GM23338 (cell line): ENCODE measurements around the gene TRAPPC3L. TPM values are rescaled to one million over a fixed set of nuclear protein-coding genes. Genes with fewer than 3 reads are reported as not detected.

Source experiments
- ATAC-seq: fragments of 200-7000 bp; cut with Tn5 transposase; 3 replicates; pipeline ENCODE4 v1.9.1; 2020
- DNase-seq: peaks from one replicate; pipeline ENCODE4 v3.0.0-alpha.2; 2015; ENCODE audit warnings: low spot score
- H2AFZ ChIP-seq: fragments of 200-600 bp; sonication (generic); 2 replicates; pipeline ENCODE4 v1.8.0; 2016; ENCODE audit warnings: antibody characterized with exemption, mild to moderate bottlenecking, moderate library complexity
- H3F3A ChIP-seq: fragments of 200-600 bp; sonication (generic); replicated peaks from 2 replicates; pipeline ENCODE4 v1.8.0; 2017; ENCODE audit warnings: antibody characterized with exemption, mixed run types, low read depth
- H3K27ac ChIP-seq: fragments of 200-600 bp; sonication (generic); 2 replicates; pipeline ENCODE4 v1.6.1; 2016; ENCODE audit warnings: low read depth
- H3K27me3 ChIP-seq: fragments of 200-600 bp; sonication (generic); 2 replicates; pipeline ENCODE4 v1.8.0; 2016; ENCODE audit warnings: mild to moderate bottlenecking, mixed run types, moderate library complexity; ENCODE audit not compliant: insufficient read depth
- H3K36me3 ChIP-seq: fragments of 200-600 bp; sonication (generic); 2 replicates; pipeline ENCODE4 v1.8.0; 2016; ENCODE audit warnings: mild to moderate bottlenecking; ENCODE audit not compliant: insufficient read depth
- H3K4me1 ChIP-seq: fragments of 200-600 bp; sonication (generic); 2 replicates; pipeline ENCODE4 v1.8.0; 2016; ENCODE audit warnings: mild to moderate bottlenecking, moderate library complexity; ENCODE audit not compliant: insufficient read depth
- H3K4me2 ChIP-seq: fragments of 200-600 bp; sonication (generic); 2 replicates; pipeline ENCODE4 v1.7.1; 2017; ENCODE audit warnings: mixed run types
- H3K4me3 ChIP-seq: fragments of 200-600 bp; sonication (generic); 2 replicates; pipeline ENCODE4 v1.6.1; 2016; ENCODE audit warnings: mixed run types
- H3K79me2 ChIP-seq: fragments of 200-600 bp; sonication (generic); replicated peaks from 2 replicates; pipeline ENCODE4 v1.8.0; 2017; ENCODE audit warnings: mild to moderate bottlenecking; ENCODE audit not compliant: insufficient read depth
- H3K9me2 ChIP-seq: fragments of 200-600 bp; sonication (generic); 2 replicates; pipeline ENCODE4 v1.8.0; 2017; ENCODE audit not compliant: insufficient read depth
- H4K20me1 ChIP-seq: fragments of 200-600 bp; sonication (generic); replicated peaks from 2 replicates; pipeline ENCODE4 v1.8.0; 2017; ENCODE audit warnings: mild to moderate bottlenecking; ENCODE audit not compliant: insufficient read depth
- H3K27ac Mint-ChIP-seq: 2 replicates; pipeline ENCODE4 v1.8.0; 2020; ENCODE audit warnings: inconsistent platforms, mild to moderate bottlenecking, moderate library complexity, mixed read lengths
- H3K27me3 Mint-ChIP-seq: 3 replicates; pipeline ENCODE4 v1.8.0; 2022; ENCODE audit warnings: low read depth, mild to moderate bottlenecking, moderate library complexity, mixed read lengths, inconsistent platforms; ENCODE audit not compliant: insufficient read depth, poor library complexity
- H3K36me3 Mint-ChIP-seq: 3 replicates; pipeline ENCODE4 v1.8.0; 2021; ENCODE audit warnings: low read depth, mild to moderate bottlenecking, inconsistent platforms, moderate library complexity, mixed read lengths
- H3K4me1 Mint-ChIP-seq: 3 replicates; pipeline ENCODE4 v1.8.0; 2020; ENCODE audit warnings: mild to moderate bottlenecking, inconsistent platforms, mixed read lengths
- H3K4me3 Mint-ChIP-seq: 3 replicates; pipeline ENCODE4 v1.8.0; 2021; ENCODE audit warnings: moderate library complexity, mild to moderate bottlenecking, inconsistent platforms, mixed read lengths
- H3K9me3 Mint-ChIP-seq: 3 replicates; pipeline ENCODE4 v1.8.0; 2020; ENCODE audit warnings: moderate library complexity, mild to moderate bottlenecking, inconsistent platforms, mixed read lengths
- CREB1 ChIP-seq: fragments of 250-450 bp; sonication (Bioruptor Pico); IDR thresholded peaks from 2 replicates; pipeline ENCODE4 v1.5.0; 2020; ENCODE audit warnings: low read depth, mild to moderate bottlenecking, moderate library complexity
- EZH2phosphoT487 ChIP-seq: fragments of 200-600 bp; sonication (generic); IDR thresholded peaks from one replicate; pipeline ENCODE4 v1.8.1; 2018; ENCODE audit warnings: antibody characterized with exemption; ENCODE audit not compliant: unreplicated experiment
- REST ChIP-seq: IDR thresholded peaks from one replicate; pipeline ENCODE4 v1.6.1; 2018; ENCODE audit warnings: antibody characterized with exemption; ENCODE audit not compliant: unreplicated experiment
- STAT1 ChIP-seq: IDR thresholded peaks from one replicate; pipeline ENCODE4 v1.6.1; 2016; ENCODE audit warnings: antibody characterized with exemption; ENCODE audit not compliant: unreplicated experiment
- ZNF114 ChIP-seq: fragments of 250-450 bp; sonication (Bioruptor Pico); IDR thresholded peaks from 2 replicates; pipeline ENCODE4 v1.5.0; 2020; ENCODE audit warnings: mild to moderate bottlenecking, moderate library complexity
- polyA plus RNA-seq: library from polyadenylated mRNA; unstranded; fragments of >200 nt; fragmentation: Nextera tagmentation; extraction: Ambion mirVana; gene quantifications from 2 replicates; pipeline ENCODE4 v1.2.1, GENCODE V29; 2016
- total RNA-seq: library from RNA; depleted of rRNA; stranded (reverse); fragments of >200 nt; shearing (Covaris generic); gene quantifications from 2 replicates; pipeline ENCODE4 v1.2.3, GENCODE V29; 2014
- TF ChIP-seq, protein P1 (sequence below): fragments of 250-450 bp; sonication (Bioruptor Pico); IDR thresholded peaks from 2 replicates; pipeline ENCODE4 v1.5.0; 2020; ENCODE audit warnings: mild to moderate bottlenecking, moderate library complexity
- TF ChIP-seq, protein P2 (sequence below), 2 experiments: fragments of 200-600 bp in 1 of 2; sonication (generic) in 1 of 2; conservative IDR thresholded peaks; 2 replicates each; pipeline versions ENCODE4 v1.5.1 to v1.6.1; 2016 to 2017; ENCODE audit warnings: antibody characterized with exemption in 2 of 2, low read depth in 2 of 2, mild to moderate bottlenecking in 2 of 2, moderate library complexity in 1 of 2

The TRAPPC3L gene
- total and polyA plus RNA-seq, 2 experiments from 2014 or later = not detected

GRCh38 chr6:116556814-116557415 is 11.4 kb upstream of the TRAPPC3L start (continued):
- TF ChIP-seq, protein P1, sequence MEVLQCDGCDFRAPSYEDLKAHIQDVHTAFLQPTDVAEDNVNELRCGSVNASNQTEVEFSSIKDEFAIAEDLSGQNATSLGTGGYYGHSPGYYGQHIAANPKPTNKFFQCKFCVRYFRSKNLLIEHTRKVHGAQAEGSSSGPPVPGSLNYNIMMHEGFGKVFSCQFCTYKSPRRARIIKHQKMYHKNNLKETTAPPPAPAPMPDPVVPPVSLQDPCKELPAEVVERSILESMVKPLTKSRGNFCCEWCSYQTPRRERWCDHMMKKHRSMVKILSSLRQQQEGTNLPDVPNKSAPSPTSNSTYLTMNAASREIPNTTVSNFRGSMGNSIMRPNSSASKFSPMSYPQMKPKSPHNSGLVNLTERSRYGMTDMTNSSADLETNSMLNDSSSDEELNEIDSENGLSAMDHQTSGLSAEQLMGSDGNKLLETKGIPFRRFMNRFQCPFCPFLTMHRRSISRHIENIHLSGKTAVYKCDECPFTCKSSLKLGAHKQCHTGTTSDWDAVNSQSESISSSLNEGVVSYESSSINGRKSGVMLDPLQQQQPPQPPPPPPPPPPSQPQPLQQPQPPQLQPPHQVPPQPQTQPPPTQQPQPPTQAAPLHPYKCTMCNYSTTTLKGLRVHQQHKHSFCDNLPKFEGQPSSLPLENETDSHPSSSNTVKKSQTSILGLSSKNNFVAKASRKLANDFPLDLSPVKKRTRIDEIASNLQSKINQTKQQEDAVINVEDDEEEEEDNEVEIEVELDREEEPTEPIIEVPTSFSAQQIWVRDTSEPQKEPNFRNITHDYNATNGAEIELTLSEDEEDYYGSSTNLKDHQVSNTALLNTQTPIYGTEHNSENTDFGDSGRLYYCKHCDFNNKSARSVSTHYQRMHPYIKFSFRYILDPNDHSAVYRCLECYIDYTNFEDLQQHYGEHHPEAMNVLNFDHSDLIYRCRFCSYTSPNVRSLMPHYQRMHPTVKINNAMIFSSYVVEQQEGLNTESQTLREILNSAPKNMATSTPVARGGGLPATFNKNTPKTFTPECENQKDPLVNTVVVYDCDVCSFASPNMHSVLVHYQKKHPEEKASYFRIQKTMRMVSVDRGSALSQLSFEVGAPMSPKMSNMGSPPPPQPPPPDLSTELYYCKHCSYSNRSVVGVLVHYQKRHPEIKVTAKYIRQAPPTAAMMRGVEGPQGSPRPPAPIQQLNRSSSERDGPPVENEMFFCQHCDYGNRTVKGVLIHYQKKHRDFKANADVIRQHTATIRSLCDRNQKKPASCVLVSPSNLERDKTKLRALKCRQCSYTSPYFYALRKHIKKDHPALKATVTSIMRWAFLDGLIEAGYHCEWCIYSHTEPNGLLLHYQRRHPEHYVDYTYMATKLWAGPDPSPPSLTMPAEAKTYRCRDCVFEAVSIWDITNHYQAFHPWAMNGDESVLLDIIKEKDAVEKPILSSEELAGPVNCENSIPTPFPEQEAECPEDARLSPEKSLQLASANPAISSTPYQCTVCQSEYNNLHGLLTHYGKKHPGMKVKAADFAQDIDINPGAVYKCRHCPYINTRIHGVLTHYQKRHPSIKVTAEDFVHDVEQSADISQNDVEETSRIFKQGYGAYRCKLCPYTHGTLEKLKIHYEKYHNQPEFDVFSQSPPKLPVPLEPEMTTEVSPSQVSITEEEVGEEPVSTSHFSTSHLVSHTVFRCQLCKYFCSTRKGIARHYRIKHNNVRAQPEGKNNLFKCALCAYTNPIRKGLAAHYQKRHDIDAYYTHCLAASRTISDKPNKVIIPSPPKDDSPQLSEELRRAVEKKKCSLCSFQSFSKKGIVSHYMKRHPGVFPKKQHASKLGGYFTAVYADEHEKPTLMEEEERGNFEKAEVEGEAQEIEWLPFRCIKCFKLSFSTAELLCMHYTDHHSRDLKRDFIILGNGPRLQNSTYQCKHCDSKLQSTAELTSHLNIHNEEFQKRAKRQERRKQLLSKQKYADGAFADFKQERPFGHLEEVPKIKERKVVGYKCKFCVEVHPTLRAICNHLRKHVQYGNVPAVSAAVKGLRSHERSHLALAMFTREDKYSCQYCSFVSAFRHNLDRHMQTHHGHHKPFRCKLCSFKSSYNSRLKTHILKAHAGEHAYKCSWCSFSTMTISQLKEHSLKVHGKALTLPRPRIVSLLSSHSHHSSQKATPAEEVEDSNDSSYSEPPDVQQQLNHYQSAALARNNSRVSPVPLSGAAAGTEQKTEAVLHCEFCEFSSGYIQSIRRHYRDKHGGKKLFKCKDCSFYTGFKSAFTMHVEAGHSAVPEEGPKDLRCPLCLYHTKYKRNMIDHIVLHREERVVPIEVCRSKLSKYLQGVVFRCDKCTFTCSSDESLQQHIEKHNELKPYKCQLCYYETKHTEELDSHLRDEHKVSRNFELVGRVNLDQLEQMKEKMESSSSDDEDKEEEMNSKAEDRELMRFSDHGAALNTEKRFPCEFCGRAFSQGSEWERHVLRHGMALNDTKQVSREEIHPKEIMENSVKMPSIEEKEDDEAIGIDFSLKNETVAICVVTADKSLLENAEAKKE (CRISPR knock-in tag) = no peak
- TF ChIP-seq ZNF114 (no peak), EZH2phosphoT487 (no peak), STAT1 (no peak)

DNA sequence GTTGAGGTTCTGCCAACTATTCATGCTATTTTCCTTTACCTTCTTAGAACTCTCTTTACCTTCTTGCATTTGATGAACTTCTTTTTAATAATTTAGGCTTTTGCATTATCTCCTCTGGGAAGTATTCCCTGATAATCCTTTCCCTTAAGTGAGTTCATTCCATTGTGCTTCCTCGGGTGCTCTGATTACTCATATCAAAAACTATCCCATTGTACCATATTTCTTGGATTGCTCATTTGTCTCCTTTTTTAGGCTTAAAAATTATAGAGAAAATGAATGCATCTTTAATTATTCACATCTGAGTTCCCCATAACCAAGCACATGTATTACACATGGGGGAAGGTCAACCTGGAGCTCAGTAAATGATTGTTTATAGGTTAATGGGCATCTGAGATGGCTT is 10.6 kb upstream of the TRAPPC3L start:
- Histone ChIP-seq H3K79me2 (no peaks in the 10 kb centered on the region), H3K27ac (no peak overlapping the region), H3K4me2 (no peak overlapping the region), H3K4me3 (no peak overlapping the region), H3K9me2 (no peaks in the 10 kb centered on the region), H2AFZ (no peak overlapping the region), H3F3A (no peaks in the 10 kb centered on the region), H3K36me3 (no peaks in the 10 kb centered on the region), H4K20me1 (no peaks in the 10 kb centered on the region), H3K27me3 (no peaks in the 10 kb centered on the region), H3K4me1 (no peaks in the 10 kb centered on the region)
- ATAC-seq (no peak), DNase-seq (no peak)
- Mint-ChIP-seq H3K36me3 (no peaks in the 10 kb centered on the region), H3K9me3 (no peaks in the 10 kb centered on the region), H3K4me3 (no peak overlapping the region), H3K4me1 (peaks cover 4% of the 10 kb centered on the region; the same call in 1 of the 3 replicates), H3K27ac (no peak overlapping the region), H3K27me3 (no peaks in the 10 kb centered on the region)
- TF ChIP-seq ZNF114 (no peak), CREB1 (CRISPR knock-in tag) (no peak), REST (no peak)
- TF ChIP-seq, protein P2, sequence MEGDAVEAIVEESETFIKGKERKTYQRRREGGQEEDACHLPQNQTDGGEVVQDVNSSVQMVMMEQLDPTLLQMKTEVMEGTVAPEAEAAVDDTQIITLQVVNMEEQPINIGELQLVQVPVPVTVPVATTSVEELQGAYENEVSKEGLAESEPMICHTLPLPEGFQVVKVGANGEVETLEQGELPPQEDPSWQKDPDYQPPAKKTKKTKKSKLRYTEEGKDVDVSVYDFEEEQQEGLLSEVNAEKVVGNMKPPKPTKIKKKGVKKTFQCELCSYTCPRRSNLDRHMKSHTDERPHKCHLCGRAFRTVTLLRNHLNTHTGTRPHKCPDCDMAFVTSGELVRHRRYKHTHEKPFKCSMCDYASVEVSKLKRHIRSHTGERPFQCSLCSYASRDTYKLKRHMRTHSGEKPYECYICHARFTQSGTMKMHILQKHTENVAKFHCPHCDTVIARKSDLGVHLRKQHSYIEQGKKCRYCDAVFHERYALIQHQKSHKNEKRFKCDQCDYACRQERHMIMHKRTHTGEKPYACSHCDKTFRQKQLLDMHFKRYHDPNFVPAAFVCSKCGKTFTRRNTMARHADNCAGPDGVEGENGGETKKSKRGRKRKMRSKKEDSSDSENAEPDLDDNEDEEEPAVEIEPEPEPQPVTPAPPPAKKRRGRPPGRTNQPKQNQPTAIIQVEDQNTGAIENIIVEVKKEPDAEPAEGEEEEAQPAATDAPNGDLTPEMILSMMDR (conservative IDR thresholded peaks at IDR 0.05; ENCODE audit: low read depth in 2 of 2) = no peak
